ENCODE data around the gene CAMK2B. TPM values are rescaled to one million over a fixed set of nuclear protein-coding genes. Genes with fewer than 3 reads are reported as not detected.

The CAMK2B gene
- total RNA-seq, 4 donors from 2014 or later, result 0.89 to 5.1 (median 1.2) TPM

- WGBS, result 71% methylated on average over 23 of the region's 30 CpGs
- Histone ChIP-seq H3K36me3 (no peaks in the 10 kb centered on the region), H3K27me3 (peaks cover 14% of the 10 kb centered on the region), H3K4me1 (peaks cover 8% of the 10 kb centered on the region), H3K27ac (no peak overlapping the region), H3K4me3 (no peak overlapping the region), H3K9me3 (peaks cover 5% of the 10 kb centered on the region)
- TF ChIP-seq POLR2AphosphoS5 (IDR thresholded peaks at IDR 0.05) (no peak), EP300 (IDR thresholded peaks at IDR 0.05) (no peak), CTCF (IDR thresholded peaks at IDR 0.05) (no peak), POLR2A (IDR thresholded peaks at IDR 0.05) (no peak)
- DNase-seq (ENCODE audit: low spot score in 2 of 2), result no peak
Observed at GRCh38 chr7:44221231-44221791, 104.1 kb downstream of the CAMK2B start.

- Histone ChIP-seq H3K36me3 (no peaks in the 10 kb centered on the region), H3K27me3 (peaks cover 7% of the 10 kb centered on the region), H3K4me1 (peaks cover 8% of the 10 kb centered on the region), H3K4me3 (no peak overlapping the region), H3K9me3 (peaks cover 5% of the 10 kb centered on the region), H3K27ac (no peak overlapping the region)
- 90% methylated on average over 10 of the region's 24 CpGs for WGBS
- TF ChIP-seq EP300 (IDR thresholded peaks at IDR 0.05) (no peak), POLR2A (IDR thresholded peaks at IDR 0.05) (no peak), POLR2AphosphoS5 (IDR thresholded peaks at IDR 0.05) (no peak), CTCF (IDR thresholded peaks at IDR 0.05) (no peak)
- no peak for DNase-seq (ENCODE audit: low spot score in 2 of 2)
Observed at GRCh38 chr7:44220358-44221112, 104.9 kb downstream of the CAMK2B start.

DNA sequence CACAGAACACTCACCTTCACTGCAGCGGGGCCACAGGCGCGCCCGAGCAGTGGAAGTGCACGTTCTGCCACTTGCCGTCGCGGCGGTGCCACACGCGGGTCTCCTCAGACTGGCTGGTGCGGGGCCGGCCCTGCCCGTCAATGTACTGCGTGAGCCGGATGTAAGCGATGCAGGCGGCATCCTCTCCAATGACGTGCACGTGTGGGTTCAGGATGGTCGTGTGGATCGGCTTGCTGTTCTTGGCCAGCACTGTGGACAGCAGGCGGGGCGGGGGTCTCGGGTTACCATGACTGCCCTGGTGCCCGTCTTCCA is 105.4 kb downstream of the CAMK2B start:
- 100% methylated on average over 3 of the region's 26 CpGs for WGBS
- peaks cover 1% of the 10 kb centered on the region for H3K27me3 ChIP-seq
- no peak for DNase-seq (ENCODE audit: low spot score in 2 of 2)
- no peak overlapping the region for H3K4me3 ChIP-seq
- no peak for TF ChIP-seq POLR2A (IDR thresholded peaks at IDR 0.05)
- no peak for TF ChIP-seq POLR2AphosphoS5 (IDR thresholded peaks at IDR 0.05)
- no peak for TF ChIP-seq EP300 (IDR thresholded peaks at IDR 0.05)
- TF ChIP-seq CTCF (IDR thresholded peaks at IDR 0.05), result no peak
- peaks cover 8% of the 10 kb centered on the region for H3K4me1 ChIP-seq
- no peaks in the 10 kb centered on the region for H3K36me3 ChIP-seq
- peaks cover 5% of the 10 kb centered on the region for H3K9me3 ChIP-seq
- no peak overlapping the region for H3K27ac ChIP-seq

- Histone ChIP-seq H3K27me3 (no peaks in the 10 kb centered on the region), H3K27ac (no peak overlapping the region), H3K9me3 (peaks cover 5% of the 10 kb centered on the region), H3K36me3 (no peaks in the 10 kb centered on the region), H3K4me1 (peaks cover 6% of the 10 kb centered on the region), H3K4me3 (no peak overlapping the region)
- DNase-seq (ENCODE audit: low spot score in 2 of 2), result peak in 1 of 2 donors; percentile 69
- TF ChIP-seq EP300 (IDR thresholded peaks at IDR 0.05) (no peak), CTCF (IDR thresholded peaks at IDR 0.05) (no peak), POLR2AphosphoS5 (IDR thresholded peaks at IDR 0.05) (no peak), POLR2A (IDR thresholded peaks at IDR 0.05) (no peak)
- 83% methylated on average over 14 of the region's 18 CpGs for WGBS
Observed at GRCh38 chr7:44219371-44220045, 105.9 kb downstream of the CAMK2B start.

Data from suprapubic skin (tissue), 4 donors.